Heart left ventricle (tissue), 16 donors: ENCODE data around the gene TSPOAP1. TPM values are rescaled to one million over a fixed set of nuclear protein-coding genes. Genes with fewer than 3 reads are reported as not detected.

ENCODE experiments used
- ATAC-seq, 4 donors: fragments of 200-7000 bp; cut with Tn5 transposase; one replicate each; pipeline ENCODE4 v1.9.1; 2020 to 2022; ENCODE audit warnings: moderate library complexity in 4 of 4, mild to moderate bottlenecking in 3 of 4, moderate number of reproducible peaks in 1 of 4
- DNase-seq, 5 donors: peaks; one replicate each; pipeline ENCODE4 v3.0.0-alpha.2; 2020
- H3K27ac ChIP-seq, 12 donors: fragments of 200-600 bp; sonication (generic) in 4 of 12; one replicate each; pipeline versions ENCODE4 v1.5.0 to v1.8.0; 2016 to 2022; ENCODE audit warnings: mild to moderate bottlenecking in 2 of 12
- H3K27me3 ChIP-seq, 9 donors: fragments of 200-600 bp; sonication (generic) in 2 of 9; one replicate each; pipeline versions ENCODE4 v1.5.1 to v1.8.0; 2016 to 2022; ENCODE audit warnings: mild to moderate bottlenecking in 3 of 9
- H3K36me3 ChIP-seq, 9 donors: fragments of 200-600 bp; sonication (generic) in 2 of 9; one replicate each; pipeline versions ENCODE4 v1.5.0 to v1.8.0; 2018 to 2022; ENCODE audit warnings: mild to moderate bottlenecking in 2 of 9
- H3K4me1 ChIP-seq, 12 donors: fragments of 200-600 bp; sonication (generic) in 4 of 12; one replicate each; pipeline versions ENCODE4 v1.5.0 to v1.8.0; 2016 to 2022; ENCODE audit warnings: mild to moderate bottlenecking in 3 of 12
- H3K4me3 ChIP-seq, 12 donors: fragments of 200-600 bp; sonication (generic) in 4 of 12; one replicate each; pipeline versions ENCODE4 v1.5.0 to v1.8.0; 2017 to 2022; ENCODE audit warnings: mild to moderate bottlenecking in 9 of 12, moderate library complexity in 4 of 12
- H3K9me3 ChIP-seq, 12 donors: fragments of 200-600 bp; sonication (generic) in 4 of 12; one replicate each; pipeline versions ENCODE4 v1.5.0 to v1.8.0; 2016 to 2022; ENCODE audit warnings: mild to moderate bottlenecking in 1 of 12
- CTCF ChIP-seq, 12 donors: fragments of 200-600 bp; sonication (generic) in 4 of 12; IDR thresholded peaks; one replicate each; pipeline versions ENCODE4 v1.5.0 to v1.8.0; 2018 to 2022; ENCODE audit warnings: antibody characterized with exemption in 12 of 12, mild to moderate bottlenecking in 5 of 12
- POLR2A ChIP-seq, 2 donors: fragments of 450-650 bp; IDR thresholded peaks; one replicate each; pipeline ENCODE4 v1.6.1; 2017; ENCODE audit warnings: antibody characterized with exemption in 2 of 2, mild to moderate bottlenecking in 2 of 2, moderate library complexity in 2 of 2
- WGBS, 4 donors: extraction: QIAGEN DNeasy Blood & Tissue Kit in 2 of 4; methylation state at CpG; one replicate each; pipeline versions ENCODE4 v1.1.5 to v1.1.7; 2013 to 2018; 5-methylcytosine and 5-hydroxymethylcytosine counted together
- intact Hi-C, 10 donors: fragments of 100-400 bp; cut with DNase I; formaldehyde crosslinking; loops; one replicate each; pipeline versions ENCODE4 v1.11.1 to v1.14.2; 2022
- polyA plus RNA-seq, 2 donors: library from polyadenylated mRNA; stranded (reverse); fragments of 200-250 nt; gene quantifications; one replicate each; pipeline ENCODE4 v1.2.3, GENCODE V29; 2013
- total RNA-seq, 9 donors: library from RNA; depleted of rRNA in 2 of 9; stranded (reverse); fragments of >200 nt in 2 of 9; fragmentation: NEBNext Ultra II Directional in 3 of 9; extraction: Animal tissue kit (Norgen Biotek cat#: 25700) in 3 of 9; gene quantifications; one replicate each; pipeline versions ENCODE4 v1.1.0 to v1.2.4, GENCODE V29; 2016 to 2023
- donor health status: ischemic (EF 13 %, LVEDD 7.1; RV severe dilation, severe dysfunction).
- donor health status: healthy with polysubstance abuse.
- donor health status: DM: no; HTN: yes; CAD: no.
- donor health status: DM: no; HTN: no; CAD: no.
- donor health status: ischemic (EF 25% LVEDD 6.9; RV normal size, moderate dysfunction).
- donor health status: ischemic (EF 25% LVEDD 5.7; RV mildly dilated, moderate dysfunction).
- donor health status: healthy.
- donor health status: DM: yes; HTN: yes; CAD: no.
- donor health status: ischemic (EF 35%, LVEDD 5.7; RV mildly dilated, moderate dysfunction).
- donor health status: nonischemic (EF 11% LVEDD 7.7; RV severe dilation, severe dysfunction).
- donor health status: DM: yes; HTN: yes; CAD: no.
- donor health status: PGD.
- donor health status: ischemic (EF 29% LVEDD 5.4; RV normal size, mild dysfunction).
- donor health status: nonischemic (EF 23%, LVEDD 6.1; RV moderate dilation, normal function).

The TSPOAP1 gene
- total and polyA plus RNA-seq, 11 donors = 1.6 to 23.1 (median 13.3) TPM

- H3K4me3 ChIP-seq = peak overlapping the region in 3 of 12 donors; percentile 35 to 79 (median 39)
- peak overlapping the region in 9 of 12 donors; percentile 11 to 100 (median 80) for H3K27ac ChIP-seq
These were observed 9.9 kb upstream of the TSPOAP1 start for GRCh38 chr17:58338454-58338840.

GRCh38 chr17:58337600-58338453 lies 9.2 kb upstream of the TSPOAP1 start:
- Histone ChIP-seq H3K4me3 (peak overlapping the region in 7 of 12 donors; percentile 5 to 79 (median 35)), H3K27me3 (peaks cover 0 to 27% (median 0%) of the 10 kb centered on the region in 9 donors), H3K9me3 (no peaks in the 10 kb centered on the region), H3K36me3 (no peaks in the 10 kb centered on the region), H3K27ac (peak overlapping the region in 11 of 12 donors; percentile 32 to 100 (median 79)), H3K4me1 (peaks cover 0 to 89% (median 17%) of the 10 kb centered on the region in 12 donors)
- peak; percentile 77 to 93 (median 84) for DNase-seq
- intact Hi-C loops = no loop called here
- peak; percentile 59 to 89 (median 88) for ATAC-seq
- 37 to 50% (median 39%) methylated on average over 20 to 23 of the region's 23 CpGs for WGBS, 4 donors
- TF ChIP-seq POLR2A (IDR thresholded peaks at IDR 0.05) (peak in 1 of 2 donors; percentile 25), CTCF (IDR thresholded peaks at IDR 0.05) (no peak)

More at GRCh38 chr17:58338454-58338840, 9.9 kb upstream of the TSPOAP1 start:
- TF ChIP-seq POLR2A (IDR thresholded peaks at IDR 0.05) (no peak), CTCF (IDR thresholded peaks at IDR 0.05) (no peak)
- Histone ChIP-seq H3K27me3 (peaks cover 0 to 24% (median 0%) of the 10 kb centered on the region in 9 donors), H3K36me3 (peaks cover 0 to 4% (median 0%) of the 10 kb centered on the region in 9 donors), H3K4me1 (peaks cover 0 to 91% (median 17%) of the 10 kb centered on the region in 12 donors), H3K9me3 (no peaks in the 10 kb centered on the region)
- WGBS, 4 donors = 74 to 86% (median 81%) methylated on average over 3 of the region's 3 CpGs
- ATAC-seq = peak in 1 of 4 donors; percentile 4
- no peak for DNase-seq
- intact Hi-C loops = no loop called here

GRCh38 chr17:58337210-58337599 lies 8.6 kb upstream of the TSPOAP1 start:
- Histone ChIP-seq H3K27me3 (peaks cover 0 to 33% (median 0%) of the 10 kb centered on the region in 9 donors), H3K4me1 (peaks cover 0 to 84% (median 17%) of the 10 kb centered on the region in 12 donors), H3K9me3 (no peaks in the 10 kb centered on the region), H3K27ac (peak overlapping the region in 11 of 12 donors; percentile 32 to 100 (median 79)), H3K4me3 (peak overlapping the region in 4 of 12 donors; percentile 35 to 79 (median 38)), H3K36me3 (no peaks in the 10 kb centered on the region)
- intact Hi-C loops = no loop called here
- no peak for TF ChIP-seq CTCF (IDR thresholded peaks at IDR 0.05)
- no peak for TF ChIP-seq POLR2A (IDR thresholded peaks at IDR 0.05)
- WGBS, 4 donors = 20 to 27% (median 22%) methylated on average over 7 of the region's 7 CpGs
- DNase-seq (no peak), ATAC-seq (no peak)
